GM12874 (cell line): Measurements from ENCODE around the gene TMEM164.

Experiments used
- CTCF ChIP-seq: IDR thresholded peaks from 2 replicates; pipeline ENCODE4 v1.5.1; 2011; ENCODE audit warnings: low read depth, mild to moderate bottlenecking, control low read depth, low read length, moderate library complexity; ENCODE audit not compliant: insufficient read depth

Gene TMEM164

GRCh38 chrX:110214684-110215083, 211.8 kb downstream of the TMEM164 start:
- no peak for TF ChIP-seq CTCF

- no peak for TF ChIP-seq CTCF
Measured at GRCh38 chrX:110215411-110215810, 212.5 kb downstream of the TMEM164 start.

DNA sequence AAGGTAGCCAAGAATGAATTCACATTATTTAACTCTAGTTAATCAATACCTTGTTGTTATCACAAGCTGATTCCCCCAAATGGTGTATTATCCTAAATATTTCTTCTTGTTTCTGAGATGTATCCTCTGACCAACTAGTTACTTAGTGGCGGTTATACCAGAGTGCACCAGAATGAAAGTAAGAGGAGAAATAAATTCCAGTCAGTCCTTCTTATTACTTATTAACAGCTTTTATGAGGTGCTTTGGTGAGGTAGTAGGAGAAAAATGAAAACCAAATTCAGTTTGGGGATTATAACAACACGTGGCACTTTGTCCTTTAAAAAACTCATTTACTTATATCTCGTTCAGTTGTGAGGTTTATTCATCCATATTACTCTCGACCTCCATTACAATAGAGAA, 213.1 kb downstream of the TMEM164 start:
- TF ChIP-seq CTCF, result no peak

- TF ChIP-seq CTCF, result no peak
Measured at GRCh38 chrX:110218591-110218990, 215.7 kb downstream of the TMEM164 start.

- no peak for TF ChIP-seq CTCF
Measured at GRCh38 chrX:110219920-110220319, 217.0 kb downstream of the TMEM164 start.

- TF ChIP-seq CTCF, result no peak
Measured at GRCh38 chrX:110222497-110223257, 219.8 kb downstream of the TMEM164 start.

- no peak for TF ChIP-seq CTCF
Measured at GRCh38 chrX:110224926-110225617, 222.2 kb downstream of the TMEM164 start.
